GM19023 (cell line): ENCODE data around the gene GNB1.

Experiments used
- ATAC-seq: cut with Tn5 transposase; IDR thresholded peaks from one replicate; pipeline ENCODE4 v1.9.1; 2021; ENCODE audit warnings: mild to moderate bottlenecking, moderate library complexity; ENCODE audit not compliant: unreplicated experiment

The GNB1 gene

GRCh38 chr1:1910651-1911331 is 19.9 kb upstream of the GNB1 start:
- no peak for ATAC-seq

- no peak for ATAC-seq
Measured at GRCh38 chr1:1910033-1910465, 19.2 kb upstream of the GNB1 start.

- ATAC-seq: peak; percentile 13
Measured at GRCh38 chr1:1908506-1908791, 17.6 kb upstream of the GNB1 start.

GRCh38 chr1:1907098-1907736 is 16.3 kb upstream of the GNB1 start:
- ATAC-seq: no peak

- no peak for ATAC-seq
Measured at GRCh38 chr1:1906185-1907097, 15.6 kb upstream of the GNB1 start.

GRCh38 chr1:1903224-1903623 is 12.3 kb upstream of the GNB1 start:
- no peak for ATAC-seq

- ATAC-seq: no peak
Measured at GRCh38 chr1:1901641-1902294, 10.9 kb upstream of the GNB1 start.

GRCh38 chr1:1900883-1901640 is 10.2 kb upstream of the GNB1 start:
- no peak for ATAC-seq

GRCh38 chr1:1899967-1900327 is 9.1 kb upstream of the GNB1 start:
- ATAC-seq: no peak

- no peak for ATAC-seq
Measured at GRCh38 chr1:1899266-1899966, 8.5 kb upstream of the GNB1 start.

GRCh38 chr1:1898246-1898933 is 7.5 kb upstream of the GNB1 start:
- no peak for ATAC-seq

- ATAC-seq: no peak
Measured at GRCh38 chr1:1895456-1896336, 4.8 kb upstream of the GNB1 start.

- no peak for ATAC-seq
Measured at GRCh38 chr1:1895060-1895418, 4.2 kb upstream of the GNB1 start.

- ATAC-seq: no peak
Measured at GRCh38 chr1:1894354-1895059, 3.6 kb upstream of the GNB1 start.

- ATAC-seq: no peak
Measured at GRCh38 chr1:1893997-1894353, 3.1 kb upstream of the GNB1 start.

- ATAC-seq: no peak
Measured at GRCh38 chr1:1893291-1893985, 2.6 kb upstream of the GNB1 start.

GRCh38 chr1:1892763-1893120 is 1.9 kb upstream of the GNB1 start:
- ATAC-seq: no peak
